Measurements from ENCODE around the gene NPEPL1. TPM values are rescaled to one million over a fixed set of nuclear protein-coding genes. Genes with fewer than 3 reads are reported as not detected.

Gene NPEPL1
- total RNA-seq, 1 experiment from 2014 or later: 23.4 TPM

DNA sequence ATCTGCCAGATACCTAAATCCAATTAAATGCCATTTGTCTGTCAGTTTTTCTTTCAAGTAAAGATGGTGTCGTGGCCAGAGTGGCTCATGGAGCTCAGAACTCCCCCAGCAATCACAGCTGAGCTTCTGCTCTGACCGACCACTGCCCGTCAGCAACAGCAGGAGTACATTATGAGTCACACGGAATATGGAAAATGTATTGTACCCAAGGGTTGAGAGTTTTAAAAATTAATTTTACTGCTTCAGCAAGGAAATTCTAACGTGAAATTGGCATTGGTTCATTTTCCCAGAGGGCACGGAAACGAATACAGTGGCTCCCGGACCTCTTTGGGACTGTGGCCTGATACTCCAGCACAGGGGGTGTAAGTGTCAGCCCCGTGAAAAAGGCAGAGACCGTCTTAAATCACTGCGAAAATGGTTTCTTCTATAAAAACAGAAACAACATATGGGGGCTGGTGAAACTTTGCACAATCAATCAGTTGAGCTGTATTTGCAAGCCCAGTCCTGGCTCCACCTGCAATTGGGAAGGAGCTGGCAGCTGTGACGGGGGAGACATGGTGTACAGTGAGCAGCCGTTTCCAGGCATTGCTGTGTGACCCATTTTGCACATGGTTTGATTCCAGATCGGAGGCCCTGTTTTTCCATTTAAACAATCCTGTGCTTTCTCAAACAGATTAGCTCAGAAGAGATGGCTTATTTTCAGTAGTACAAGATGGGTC is 12.8 kb downstream of the NPEPL1 start:
- no peak overlapping the region for H3K27ac Mint-ChIP-seq (ENCODE audit: low read depth, unreplicated experiment)
- POLR2A ChIA-PET: interaction anchor here (0.6 to 1.8 kb wide), 2 partner anchors 12 to 1617 kb away, joined by 4 read pairs; no protein-coding TSS in a partner anchor
- no peak for DNase-seq (ENCODE audit: unreplicated experiment)
- TF ChIP-seq, protein P1, sequence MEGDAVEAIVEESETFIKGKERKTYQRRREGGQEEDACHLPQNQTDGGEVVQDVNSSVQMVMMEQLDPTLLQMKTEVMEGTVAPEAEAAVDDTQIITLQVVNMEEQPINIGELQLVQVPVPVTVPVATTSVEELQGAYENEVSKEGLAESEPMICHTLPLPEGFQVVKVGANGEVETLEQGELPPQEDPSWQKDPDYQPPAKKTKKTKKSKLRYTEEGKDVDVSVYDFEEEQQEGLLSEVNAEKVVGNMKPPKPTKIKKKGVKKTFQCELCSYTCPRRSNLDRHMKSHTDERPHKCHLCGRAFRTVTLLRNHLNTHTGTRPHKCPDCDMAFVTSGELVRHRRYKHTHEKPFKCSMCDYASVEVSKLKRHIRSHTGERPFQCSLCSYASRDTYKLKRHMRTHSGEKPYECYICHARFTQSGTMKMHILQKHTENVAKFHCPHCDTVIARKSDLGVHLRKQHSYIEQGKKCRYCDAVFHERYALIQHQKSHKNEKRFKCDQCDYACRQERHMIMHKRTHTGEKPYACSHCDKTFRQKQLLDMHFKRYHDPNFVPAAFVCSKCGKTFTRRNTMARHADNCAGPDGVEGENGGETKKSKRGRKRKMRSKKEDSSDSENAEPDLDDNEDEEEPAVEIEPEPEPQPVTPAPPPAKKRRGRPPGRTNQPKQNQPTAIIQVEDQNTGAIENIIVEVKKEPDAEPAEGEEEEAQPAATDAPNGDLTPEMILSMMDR (IDR thresholded peaks at IDR 0.05; ENCODE audit: unreplicated experiment): no peak
- no peaks in the 10 kb centered on the region for H3K9me3 Mint-ChIP-seq (ENCODE audit: unreplicated experiment)
- intact Hi-C loops (cut with micrococcal nuclease): no loop called here
- H3K4me1 Mint-ChIP-seq (ENCODE audit: insufficient read depth, unreplicated experiment): no peaks in the 10 kb centered on the region
- no peak overlapping the region for H3K4me3 Mint-ChIP-seq (ENCODE audit: unreplicated experiment)
- H3K36me3 Mint-ChIP-seq (ENCODE audit: insufficient read depth, unreplicated experiment): peaks cover 32% of the 10 kb centered on the region
- no peaks in the 10 kb centered on the region for H3K27me3 Mint-ChIP-seq (ENCODE audit: insufficient read depth, unreplicated experiment)
- no TSS peak for BruUV-seq (replicated peaks)
- CTCF ChIA-PET: interaction anchor here (2.8 kb wide), 1 partner anchor 12 kb away, joined by 10 read pairs; no protein-coding TSS in a partner anchor

GRCh38 chr20:58706150-58706892 is 13.7 kb downstream of the NPEPL1 start:
- BruUV-seq (replicated peaks): no TSS peak
- H3K27me3 Mint-ChIP-seq (ENCODE audit: insufficient read depth, unreplicated experiment): no peaks in the 10 kb centered on the region
- POLR2A ChIA-PET: interaction anchor here (1.8 kb wide), 1 partner anchor 13 kb away, joined by 4 read pairs; no protein-coding TSS in a partner anchor
- CTCF ChIA-PET: interaction anchor here (0.7 to 2.8 kb wide), 2 partner anchors 13 to 254 kb away, joined by 3 to 10 read pairs; no protein-coding TSS in a partner anchor
- H3K9me3 Mint-ChIP-seq (ENCODE audit: unreplicated experiment): no peaks in the 10 kb centered on the region
- peaks cover 32% of the 10 kb centered on the region for H3K36me3 Mint-ChIP-seq (ENCODE audit: insufficient read depth, unreplicated experiment)
- DNase-seq (ENCODE audit: unreplicated experiment): no peak
- no peaks in the 10 kb centered on the region for H3K4me1 Mint-ChIP-seq (ENCODE audit: insufficient read depth, unreplicated experiment)
- H3K4me3 Mint-ChIP-seq (ENCODE audit: unreplicated experiment): no peak overlapping the region
- H3K27ac Mint-ChIP-seq (ENCODE audit: low read depth, unreplicated experiment): no peak overlapping the region
- TF ChIP-seq, protein P1 (IDR thresholded peaks at IDR 0.05; ENCODE audit: unreplicated experiment): no peak
- intact Hi-C loops (cut with micrococcal nuclease): no loop called here

- Mint-ChIP-seq H3K4me1 (ENCODE audit: insufficient read depth, unreplicated experiment) (no peaks in the 10 kb centered on the region), H3K4me3 (ENCODE audit: unreplicated experiment) (no peak overlapping the region), H3K27me3 (ENCODE audit: insufficient read depth, unreplicated experiment) (no peaks in the 10 kb centered on the region), H3K36me3 (ENCODE audit: insufficient read depth, unreplicated experiment) (peaks cover 25% of the 10 kb centered on the region), H3K9me3 (ENCODE audit: unreplicated experiment) (no peaks in the 10 kb centered on the region), H3K27ac (ENCODE audit: low read depth, unreplicated experiment) (no peak overlapping the region)
- ChIA-PET POLR2A (no interaction called here), CTCF (interaction anchor here (0.6 to 0.7 kb wide), 2 partner anchors 255 to 789 kb away, joined by 3 read pairs; no protein-coding TSS in a partner anchor)
- BruUV-seq (replicated peaks): no TSS peak
- DNase-seq (ENCODE audit: unreplicated experiment): no peak
- TF ChIP-seq, protein P1 (IDR thresholded peaks at IDR 0.05; ENCODE audit: unreplicated experiment): no peak
- intact Hi-C loops (cut with micrococcal nuclease): no loop called here
Measured at GRCh38 chr20:58706975-58707681, 14.5 kb downstream of the NPEPL1 start.

- no peaks in the 10 kb centered on the region for H3K9me3 Mint-ChIP-seq (ENCODE audit: unreplicated experiment)
- CTCF ChIA-PET: interaction anchor here (0.6 kb wide), 1 partner anchor 788 kb away, joined by 3 read pairs; no protein-coding TSS in a partner anchor
- peaks cover 22% of the 10 kb centered on the region for H3K36me3 Mint-ChIP-seq (ENCODE audit: insufficient read depth, unreplicated experiment)
- no peaks in the 10 kb centered on the region for H3K4me1 Mint-ChIP-seq (ENCODE audit: insufficient read depth, unreplicated experiment)
- H3K27me3 Mint-ChIP-seq (ENCODE audit: insufficient read depth, unreplicated experiment): no peaks in the 10 kb centered on the region
- no peak overlapping the region for H3K27ac Mint-ChIP-seq (ENCODE audit: low read depth, unreplicated experiment)
- no peak for DNase-seq (ENCODE audit: unreplicated experiment)
- intact Hi-C loops (cut with micrococcal nuclease): no loop called here
- TF ChIP-seq, protein P1 (IDR thresholded peaks at IDR 0.05; ENCODE audit: unreplicated experiment): no peak
- H3K4me3 Mint-ChIP-seq (ENCODE audit: unreplicated experiment): no peak overlapping the region
- BruUV-seq (replicated peaks): no TSS peak
- POLR2A ChIA-PET: no interaction called here
Measured at GRCh38 chr20:58707770-58708169, 15.2 kb downstream of the NPEPL1 start.

Measured in MCF 10A (cell line).